ENCODE data around the gene FXR2.
A peak's percentile ranks its signal among the peaks of the same experiment; 100 is the strongest.

Gene FXR2

GRCh38 chr17:7587420-7588151 is 27.1 kb downstream of the FXR2 start:
- no peak for DNase-seq

- DNase-seq: no peak
Observed at GRCh38 chr17:7586673-7587419, 27.9 kb downstream of the FXR2 start.

- peak; percentile 91 to 95 for DNase-seq
Observed at GRCh38 chr17:7583253-7584109, 31.2 kb downstream of the FXR2 start, which contains the start of gene MPDU1. Gene MPDU1 (plus strand): TSS chr17:7583852. CDS start chr17:7583863, 11 bp downstream.

- DNase-seq: no peak
Observed at GRCh38 chr17:7582396-7583252, 32.1 kb downstream of the FXR2 start.

GRCh38 chr17:7580604-7581575 is 33.8 kb downstream of the FXR2 start:
- no peak for DNase-seq

GRCh38 chr17:7579834-7580603 is 34.7 kb downstream of the FXR2 start:
- DNase-seq: peak in 1 of 2 experiments; percentile 38

GRCh38 chr17:7579001-7579833 is 35.5 kb downstream of the FXR2 start, which contains the start of gene CD68:
Gene CD68 (plus strand): TSS chr17:7579638. CDS start chr17:7579678, 40 bp downstream.
- peak in 1 of 2 experiments; percentile 38 for DNase-seq

- no peak for DNase-seq
Observed at GRCh38 chr17:7577327-7578199, 37.1 kb downstream of the FXR2 start.

GRCh38 chr17:7576432-7576937 is 38.2 kb downstream of the FXR2 start:
- DNase-seq: no peak

GRCh38 chr17:7575959-7576358 is 38.7 kb downstream of the FXR2 start:
- DNase-seq: no peak

GRCh38 chr17:7575481-7575883 is 39.2 kb downstream of the FXR2 start:
- no peak for DNase-seq

- no peak for DNase-seq
Observed at GRCh38 chr17:7574176-7574953, 40.3 kb downstream of the FXR2 start.

- DNase-seq: peak; percentile 78 to 79
Observed at GRCh38 chr17:7573324-7574080, 41.2 kb downstream of the FXR2 start.

- DNase-seq: peak; percentile 93 to 97
Observed at GRCh38 chr17:7572588-7573323, 41.9 kb downstream of the FXR2 start.

- DNase-seq: no peak
Observed at GRCh38 chr17:7572338-7572587, 42.4 kb downstream of the FXR2 start.

GRCh38 chr17:7570351-7570750 is 44.3 kb downstream of the FXR2 start:
- no peak for DNase-seq
